Cardiac muscle cell (in vitro differentiated cells and primary cell): Measurements from ENCODE around the gene CHST11. TPM values are rescaled to one million over a fixed set of nuclear protein-coding genes. Genes with fewer than 3 reads are reported as not detected.
A peak's percentile ranks its signal among the peaks of the same experiment; 100 is the strongest.

Experiments
- DNase-seq, 2 donors: peaks; one replicate each; pipeline versions ENCODE4 v3.0.0 to v3.0.0-alpha.2; 2010 to 2017; ENCODE audit warnings: low read depth in 1 of 2, low spot score in 1 of 2
- H3K27ac ChIP-seq: fragments of 200-600 bp; sonication (generic); 2 replicates; pipeline ENCODE4 v1.5.1; 2016
- H3K27me3 ChIP-seq: fragments of 200-600 bp; sonication (generic); 2 replicates; pipeline ENCODE4 v1.6.0; 2016; ENCODE audit warnings: control low read depth
- H3K36me3 ChIP-seq: fragments of 200-600 bp; sonication (generic); 2 replicates; pipeline ENCODE4 v1.5.1; 2016; ENCODE audit warnings: control low read depth
- H3K4me1 ChIP-seq: fragments of 200-600 bp; sonication (generic); 2 replicates; pipeline ENCODE4 v1.8.1; 2017; ENCODE audit warnings: low read depth, mild to moderate bottlenecking, mixed run types
- H3K4me3 ChIP-seq: fragments of 200-600 bp; sonication (generic); 2 replicates; pipeline ENCODE4 v1.5.1; 2016; ENCODE audit warnings: mild to moderate bottlenecking
- H3K9me3 ChIP-seq: fragments of 200-600 bp; sonication (generic); 2 replicates; pipeline ENCODE4 v1.5.1; 2017; ENCODE audit warnings: low read depth, mild to moderate bottlenecking, control low read depth
- CTCF ChIP-seq: IDR thresholded peaks from 2 replicates; pipeline ENCODE4 v1.5.1; 2012; ENCODE audit warnings: low read depth, mild to moderate bottlenecking, low read length
- polyA plus RNA-seq: library from polyadenylated mRNA; unstranded; fragments of >200 nt; fragmentation: Nextera tagmentation; extraction: Ambion mirVana; gene quantifications from 2 replicates; pipeline ENCODE4 v1.2.1, GENCODE V29; 2016
- total RNA-seq: library from RNA; depleted of rRNA; stranded (reverse); fragments of >200 nt; gene quantifications from 2 replicates; pipeline ENCODE4 v1.2.3, GENCODE V29; 2016

The CHST11 gene
- total and polyA plus RNA-seq, 2 experiments from 2014 or later = 24.2 to 39.8 TPM

- no peaks in the 10 kb centered on the region for H3K9me3 ChIP-seq
- no peak for TF ChIP-seq CTCF
These were observed 255.7 kb downstream of the CHST11 start for GRCh38 chr12:104712477-104712876.

GRCh38 chr12:104712968-104713367 lies 256.2 kb downstream of the CHST11 start:
- DNase-seq = no peak
- Histone ChIP-seq H3K4me3 (no peak overlapping the region), H3K36me3 (no peaks in the 10 kb centered on the region), H3K4me1 (peaks cover 7% of the 10 kb centered on the region), H3K27ac (no peak overlapping the region), H3K27me3 (no peaks in the 10 kb centered on the region), H3K9me3 (no peaks in the 10 kb centered on the region)
- TF ChIP-seq CTCF = no peak

More at GRCh38 chr12:104712477-104712876, 255.7 kb downstream of the CHST11 start:
- H3K36me3 ChIP-seq = no peaks in the 10 kb centered on the region
- H3K27ac ChIP-seq = peak overlapping the region; percentile 8
- peak in 1 of 2 donors; percentile 65 for DNase-seq
- H3K4me1 ChIP-seq = peaks cover 7% of the 10 kb centered on the region
- no peaks in the 10 kb centered on the region for H3K27me3 ChIP-seq
- no peak overlapping the region for H3K4me3 ChIP-seq

GRCh38 chr12:104713444-104713843 lies 256.7 kb downstream of the CHST11 start:
- TF ChIP-seq CTCF = no peak
- no peak overlapping the region for H3K4me3 ChIP-seq
- peaks cover 7% of the 10 kb centered on the region for H3K4me1 ChIP-seq
- no peaks in the 10 kb centered on the region for H3K9me3 ChIP-seq
- DNase-seq = no peak
- no peaks in the 10 kb centered on the region for H3K36me3 ChIP-seq
- no peak overlapping the region for H3K27ac ChIP-seq
- H3K27me3 ChIP-seq = no peaks in the 10 kb centered on the region

- H3K27ac ChIP-seq = no peak overlapping the region
- no peaks in the 10 kb centered on the region for H3K36me3 ChIP-seq
- DNase-seq = no peak
- no peaks in the 10 kb centered on the region for H3K9me3 ChIP-seq
- peaks cover 7% of the 10 kb centered on the region for H3K4me1 ChIP-seq
- H3K4me3 ChIP-seq = no peak overlapping the region
- no peak for TF ChIP-seq CTCF
- H3K27me3 ChIP-seq = no peaks in the 10 kb centered on the region
These were observed 257.6 kb downstream of the CHST11 start for GRCh38 chr12:104714369-104714768.

- TF ChIP-seq CTCF = no peak
- DNase-seq = no peak
- Histone ChIP-seq H3K4me1 (peaks cover 7% of the 10 kb centered on the region), H3K9me3 (no peaks in the 10 kb centered on the region), H3K27ac (no peak overlapping the region), H3K36me3 (no peaks in the 10 kb centered on the region), H3K27me3 (no peaks in the 10 kb centered on the region), H3K4me3 (no peak overlapping the region)
These were observed 259.4 kb downstream of the CHST11 start for GRCh38 chr12:104716172-104716571.

- no peak for TF ChIP-seq CTCF
- no peaks in the 10 kb centered on the region for H3K27me3 ChIP-seq
- H3K4me1 ChIP-seq = peaks cover 10% of the 10 kb centered on the region
These were observed 261.7 kb downstream of the CHST11 start for GRCh38 chr12:104718304-104718929.

More at GRCh38 chr12:104718304-104718929, 261.7 kb downstream of the CHST11 start:
- no peaks in the 10 kb centered on the region for H3K9me3 ChIP-seq
- DNase-seq = peak in 1 of 2 donors; percentile 62
- no peak overlapping the region for H3K4me3 ChIP-seq
- H3K27ac ChIP-seq = no peak overlapping the region
- H3K36me3 ChIP-seq = no peaks in the 10 kb centered on the region
